Hematopoietic multipotent progenitor cell treated with erythropoietin and hydrocortisone succinate and interleukin-3 and kit ligand, for 6 days (in vitro differentiated cells): Measurements from ENCODE around the gene ATOX1.
"Not testable (repeated sequence)": the region's sequence is repeated elsewhere in the genome, so short reads cannot be mapped to it uniquely, and the experiment has no call there.

Experiments
- DNase-seq: peaks from one replicate; pipeline ENCODE4 v3.0.0-alpha.2; 2015

The ATOX1 gene

GRCh38 chr5:151729597-151729996, 28.8 kb downstream of the ATOX1 start:
- not testable (repeated sequence) for DNase-seq

DNA sequence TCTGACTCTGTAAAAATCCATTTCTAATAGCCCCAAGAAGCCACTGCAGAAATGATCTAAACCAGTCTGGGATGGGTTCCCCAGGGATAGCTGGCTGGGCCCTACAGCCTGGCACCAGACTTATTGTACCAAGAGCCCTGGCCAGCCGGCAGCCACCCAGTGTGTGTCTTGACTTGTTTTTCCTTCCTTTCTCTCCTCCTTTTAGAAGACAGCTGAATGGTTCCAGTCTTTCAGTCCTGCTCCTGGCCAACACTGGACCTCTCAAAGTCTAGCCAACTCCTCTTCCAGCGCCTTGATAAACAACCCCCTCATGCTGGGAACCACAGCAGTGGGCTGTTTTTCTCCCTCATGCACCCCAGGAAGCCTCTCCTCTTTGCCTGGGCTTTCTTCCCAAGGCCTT, 34.1 kb downstream of the ATOX1 start:
- no peak for DNase-seq

GRCh38 chr5:151722546-151722945, 35.9 kb downstream of the ATOX1 start:
- no peak for DNase-seq

DNA sequence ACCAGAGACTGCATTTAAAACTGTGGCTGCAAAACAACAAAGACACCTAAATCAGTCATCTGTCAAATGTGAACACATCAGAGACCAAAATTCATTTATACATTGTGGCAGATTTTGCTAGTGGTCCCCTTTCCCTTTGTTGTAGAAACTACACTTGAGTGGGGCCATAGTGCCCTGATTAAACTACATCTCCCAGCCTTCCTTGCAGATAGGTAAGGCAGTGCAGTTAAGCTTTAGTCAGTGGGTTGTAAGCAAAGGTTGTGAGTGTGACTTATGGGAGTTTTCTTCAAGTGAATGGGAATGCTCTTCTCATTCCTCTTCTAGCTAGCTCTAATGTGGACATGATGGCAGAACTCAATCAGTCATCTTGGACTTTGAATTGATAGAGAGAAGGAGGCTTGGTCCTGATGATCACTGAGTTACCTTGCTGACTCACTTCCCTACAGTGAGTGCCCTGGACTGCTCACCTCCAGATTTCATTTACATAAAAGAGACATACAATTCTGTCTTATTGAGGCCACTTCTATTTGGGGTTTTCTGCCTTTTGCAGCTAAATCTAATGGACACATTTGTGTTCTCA, 36.5 kb downstream of the ATOX1 start:
- no peak for DNase-seq

DNA sequence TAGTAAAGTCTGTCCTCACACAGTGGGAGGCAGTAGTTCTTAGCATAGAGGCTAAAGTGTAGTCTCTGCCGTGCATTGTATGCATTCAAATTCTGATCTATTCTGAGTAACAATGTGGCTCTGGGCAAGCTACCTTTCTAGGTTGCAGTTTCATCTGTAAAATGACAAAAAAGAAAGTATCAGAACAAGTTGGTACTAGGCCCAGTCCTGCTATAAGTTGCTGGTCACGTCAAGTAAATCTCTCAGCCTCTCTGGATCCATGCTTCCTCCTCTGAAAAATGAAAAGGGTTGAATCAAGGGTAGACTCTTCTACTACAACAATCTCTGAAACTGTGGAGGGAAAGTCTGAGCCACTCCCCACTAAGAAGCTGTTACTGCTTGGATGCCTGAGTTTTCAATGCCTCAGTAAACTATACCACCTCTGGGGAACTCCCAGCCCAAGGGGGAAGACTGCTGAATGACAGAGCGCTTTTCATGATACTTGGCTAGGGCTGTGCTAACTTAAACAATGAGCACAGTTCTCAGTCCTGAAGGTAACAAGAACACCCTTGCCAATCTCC, 37.3 kb downstream of the ATOX1 start:
- DNase-seq = no peak

DNA sequence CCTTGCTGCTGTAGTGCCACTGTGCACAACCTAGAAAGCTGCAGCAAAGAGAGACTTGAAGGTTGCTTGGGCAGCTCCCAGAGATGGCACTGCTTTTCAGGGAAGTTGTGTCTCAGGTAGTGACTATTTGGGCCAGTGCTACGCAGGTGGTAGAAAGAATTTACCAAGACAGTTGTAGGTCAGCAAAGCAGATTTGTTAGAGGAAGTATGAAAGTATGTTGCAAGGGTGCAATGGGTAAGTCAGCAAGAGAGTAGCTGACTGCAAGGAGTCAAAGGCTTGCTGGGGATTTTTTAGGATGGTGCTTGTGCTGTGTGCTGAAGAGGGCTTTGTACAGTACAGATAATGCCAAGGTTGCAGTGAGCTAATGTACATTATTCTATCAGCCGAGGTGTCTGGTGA, 38.2 kb downstream of the ATOX1 start:
- DNase-seq = no peak

GRCh38 chr5:151719228-151720000, 39.0 kb downstream of the ATOX1 start:
- DNase-seq = peak; percentile 72

DNA sequence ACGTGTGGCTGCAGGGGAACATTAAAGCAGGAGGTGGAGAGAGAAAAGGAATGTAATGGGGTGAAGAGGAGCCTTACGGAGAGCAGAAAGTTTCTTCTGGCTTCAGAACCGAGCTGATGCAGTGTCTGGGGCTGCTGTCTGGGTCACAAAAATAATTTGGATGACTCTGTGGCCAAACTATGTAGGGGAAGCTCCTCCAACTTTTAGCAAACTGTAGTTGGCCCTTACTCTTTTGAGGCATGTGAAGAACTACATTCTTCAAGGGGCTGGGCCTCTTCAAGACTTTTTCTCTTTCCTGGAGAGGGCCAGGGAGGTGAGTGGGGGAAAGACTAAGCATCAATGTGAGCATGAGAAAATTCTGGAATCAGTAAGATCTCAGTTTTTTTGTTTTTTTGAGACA, 39.8 kb downstream of the ATOX1 start:
- DNase-seq = no peak

DNA sequence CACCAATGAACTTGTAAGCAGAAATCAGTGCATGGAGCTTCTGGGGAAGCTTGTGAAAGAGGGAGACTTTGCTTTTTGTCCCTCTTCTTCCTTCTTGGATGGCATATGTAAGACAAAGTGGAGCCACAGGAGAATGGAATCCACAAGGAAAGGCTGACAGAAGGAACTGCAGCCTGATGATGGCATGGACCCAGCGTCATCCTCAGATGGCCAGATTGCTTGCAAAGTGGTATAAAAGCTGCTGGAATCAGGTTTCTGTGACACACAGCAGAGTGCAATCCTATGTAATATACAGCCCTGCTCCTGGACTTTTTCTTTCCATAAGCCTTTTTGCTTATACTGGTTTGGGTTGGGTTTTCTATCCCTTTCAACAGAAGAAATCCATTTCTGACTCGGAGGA, 40.3 kb downstream of the ATOX1 start:
- no peak for DNase-seq

GRCh38 chr5:151717416-151717815, 41.0 kb downstream of the ATOX1 start:
- DNase-seq = no peak

- no peak for DNase-seq
These were observed 49.2 kb downstream of the ATOX1 start for GRCh38 chr5:151709109-151709735.

DNA sequence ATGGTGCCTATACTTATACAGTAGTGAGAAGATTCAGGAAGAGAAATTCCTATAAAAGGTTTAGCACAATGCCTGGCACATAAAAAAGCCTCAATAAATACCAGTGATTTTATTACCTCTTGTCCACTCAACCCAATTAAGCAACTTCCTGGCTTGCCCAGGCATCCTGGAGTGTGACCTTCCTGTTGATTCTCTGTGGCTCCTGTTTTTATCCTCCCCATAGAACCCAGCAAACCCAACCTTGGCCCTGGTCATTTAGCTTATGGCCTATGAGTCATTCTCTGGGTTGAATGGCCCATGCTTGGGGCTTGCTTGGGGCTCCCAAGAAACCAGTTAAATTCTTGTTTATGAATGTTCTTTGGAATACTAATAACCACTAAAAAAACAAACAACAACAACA, 50.3 kb downstream of the ATOX1 start:
- no peak for DNase-seq

DNA sequence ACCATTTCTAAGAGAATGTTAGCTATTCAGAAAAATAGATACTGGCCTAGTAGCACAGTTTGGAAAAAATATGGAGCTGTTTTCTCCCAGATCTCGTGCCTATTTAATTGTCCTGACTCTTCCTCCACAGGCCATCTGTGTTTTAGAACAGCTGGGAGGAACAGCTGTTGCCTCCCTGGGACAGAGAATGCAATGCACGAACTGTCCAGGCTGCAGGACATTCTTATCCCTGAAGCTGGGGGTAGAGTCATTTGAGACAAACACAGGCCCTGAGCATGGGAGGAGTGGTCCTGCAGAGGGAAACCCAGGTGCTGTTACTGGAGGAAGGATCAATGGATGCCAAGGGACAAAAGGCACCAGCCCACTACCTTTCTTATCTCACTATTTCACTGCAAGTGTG, 50.9 kb downstream of the ATOX1 start:
- no peak for DNase-seq

- no peak for DNase-seq
These were observed 51.5 kb downstream of the ATOX1 start for GRCh38 chr5:151706906-151707305.

DNA sequence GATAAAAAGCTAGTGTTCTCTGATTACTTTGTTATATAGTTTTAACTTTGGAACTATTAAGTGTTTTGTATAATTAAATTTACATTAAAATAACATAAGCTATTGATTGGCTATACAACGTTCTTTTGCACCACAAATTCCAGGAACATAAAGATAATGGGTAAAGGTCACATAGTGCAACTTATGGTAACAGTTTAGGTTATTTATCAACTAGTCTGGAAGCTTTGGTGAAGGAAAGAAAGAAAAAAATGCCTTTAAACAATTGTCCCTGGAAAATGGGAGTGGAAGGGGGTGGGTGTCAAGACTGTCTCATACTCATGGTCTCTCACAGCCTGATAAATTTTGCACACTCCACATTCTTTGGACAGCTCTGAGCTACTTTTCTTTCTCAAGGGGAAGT, 54.7 kb downstream of the ATOX1 start:
- DNase-seq = no peak

DNA sequence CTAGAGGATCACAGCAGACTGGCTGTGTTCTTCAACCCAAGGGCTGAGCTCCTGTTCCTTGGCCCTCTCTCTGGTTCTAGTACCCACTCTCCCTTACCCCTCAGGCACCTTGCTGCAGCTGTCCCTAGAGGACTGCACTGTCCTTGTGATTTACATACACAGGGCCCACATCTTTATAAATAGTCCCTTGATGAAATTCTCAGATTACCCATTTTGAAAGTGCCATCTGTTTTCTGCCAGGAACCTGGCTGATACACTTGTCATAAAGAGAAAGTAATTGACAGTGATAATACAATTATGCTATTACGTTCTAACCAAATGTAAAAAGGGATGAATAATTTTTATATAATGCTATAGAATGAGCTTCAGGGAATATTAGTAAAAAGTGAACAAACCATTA, 55.2 kb downstream of the ATOX1 start:
- no peak for DNase-seq

DNA sequence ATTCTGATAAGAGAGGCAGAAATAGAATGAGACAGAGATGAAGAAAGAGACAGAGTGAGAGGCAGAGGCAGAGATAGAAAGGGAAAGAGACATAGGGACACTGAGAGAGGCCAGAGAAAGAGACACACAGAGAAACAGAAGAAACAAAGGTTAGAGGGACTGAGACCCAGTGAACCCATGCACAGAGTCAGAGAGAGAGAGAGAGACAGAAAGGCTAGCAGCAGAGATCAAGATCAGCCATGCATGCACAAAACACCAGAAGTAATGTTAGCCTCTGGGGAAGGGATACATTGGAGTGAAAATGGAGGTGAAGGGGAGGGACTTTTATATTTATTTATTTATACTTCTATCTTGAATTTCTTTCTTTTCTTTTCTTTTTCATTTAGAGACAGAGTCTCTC, 57.6 kb downstream of the ATOX1 start:
- no peak for DNase-seq

DNA sequence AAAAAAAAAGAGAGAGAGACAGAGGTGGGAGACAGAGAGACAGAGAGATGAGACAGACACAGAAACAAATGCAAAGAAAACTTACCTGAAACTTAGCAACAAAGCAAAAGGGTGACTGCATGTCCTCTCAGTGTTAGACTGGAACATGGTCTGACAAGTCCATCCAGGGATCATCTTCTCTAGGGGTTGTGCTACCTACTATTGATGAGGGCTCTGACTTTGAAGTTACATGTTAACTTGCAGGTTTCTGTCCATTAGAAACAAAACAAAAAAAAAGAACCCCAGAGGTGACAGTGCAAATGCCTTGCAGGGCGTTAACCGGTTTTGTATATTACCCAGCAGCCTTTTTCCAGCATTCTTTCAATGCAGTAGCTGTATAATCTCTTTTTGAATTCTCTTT, 58.1 kb downstream of the ATOX1 start:
- DNase-seq = no peak

DNA sequence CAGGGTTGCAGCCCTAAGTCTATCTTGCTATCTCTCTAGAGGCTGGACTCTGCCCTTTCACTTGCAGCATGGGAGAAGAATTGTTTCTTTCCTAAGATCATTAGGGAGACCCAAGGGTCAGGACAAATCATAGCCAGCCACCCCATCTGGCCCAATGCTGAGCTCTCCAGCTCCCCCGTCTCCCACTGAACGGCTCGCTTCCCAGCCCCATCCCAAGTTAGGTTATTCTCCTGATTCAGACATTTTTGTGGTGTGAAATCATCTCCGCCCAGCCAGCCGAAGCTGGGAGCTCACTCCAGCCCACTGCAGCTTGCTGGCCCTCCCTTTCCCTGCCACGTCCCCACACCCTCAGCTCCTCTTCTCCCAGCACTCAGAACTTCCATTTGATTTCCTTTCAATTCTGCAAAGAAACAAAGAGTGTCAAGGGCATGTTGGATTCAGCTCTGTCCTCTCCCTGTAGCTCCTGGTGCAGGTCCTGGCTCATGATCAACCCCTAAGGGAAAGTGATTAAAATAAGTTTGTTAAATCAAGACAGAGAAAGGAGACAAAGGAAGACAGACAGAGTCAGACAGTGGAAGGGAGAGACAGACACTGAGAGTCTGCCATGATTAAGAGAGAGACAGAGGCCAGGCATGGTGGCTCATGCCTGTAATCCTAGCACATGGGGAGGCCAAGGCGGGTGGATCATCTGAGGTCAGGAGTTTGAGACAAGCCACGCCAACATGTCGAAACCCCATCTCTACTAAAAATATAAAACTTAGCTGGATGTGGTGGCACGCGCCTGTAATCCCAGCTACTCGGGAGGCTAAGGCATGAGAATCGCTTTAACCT, 59.1 kb downstream of the ATOX1 start:
- no peak for DNase-seq

DNA sequence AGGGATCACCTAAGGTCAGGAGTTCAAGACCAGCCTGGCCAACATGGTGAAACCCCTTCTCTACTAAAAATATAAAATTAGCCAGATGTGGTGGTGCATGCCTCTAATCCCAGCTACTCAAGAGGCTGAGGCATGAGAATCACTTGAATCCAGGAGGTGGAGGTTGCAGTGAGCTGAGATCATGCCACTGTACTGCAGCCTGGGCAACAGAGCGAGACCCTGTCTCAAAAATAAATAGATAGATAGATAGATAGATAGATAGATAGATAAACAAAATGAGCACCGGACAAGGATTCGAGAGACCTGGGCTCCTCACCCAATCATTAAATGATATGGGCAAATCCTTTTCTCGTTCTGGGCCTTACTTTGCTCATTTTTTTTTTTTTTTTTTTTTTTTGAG, 60.4 kb downstream of the ATOX1 start:
- not testable (repeated sequence) for DNase-seq

- DNase-seq = no peak
These were observed 61.0 kb downstream of the ATOX1 start for GRCh38 chr5:151697452-151697851.

GRCh38 chr5:151696470-151697061, 61.9 kb downstream of the ATOX1 start:
- DNase-seq = no peak

- DNase-seq = no peak
These were observed 63.0 kb downstream of the ATOX1 start for GRCh38 chr5:151695464-151695863.
